Common myeloid progenitor, CD34-positive (primary cell): ENCODE measurements around the gene SEZ6.

Experiments used
- CTCF ChIA-PET: fragments of 350-600 bp; sonication (Branson Sonifier 250); formaldehyde crosslinking; loops from one replicate; lab custom pipeline; 2021; ENCODE audit warnings: antibody characterized with exemption; lab: Charles Lee
- POLR2A ChIA-PET: fragments of 350-600 bp; sonication (Branson Sonifier 250); formaldehyde crosslinking; loops from one replicate; lab custom pipeline; 2021; ENCODE audit warnings: antibody characterized with exemption; lab: Charles Lee
- DNase-seq, 3 donors: peaks; one replicate each; pipeline versions ENCODE4 v3.0.0 to v3.0.0-alpha.2; 2013
- H3K27ac ChIP-seq, 2 experiments: 1 replicate in 1 of 2; 2 replicates in 1 of 2; pipeline ENCODE4 v1.7.0; 2013; ENCODE audit warnings: inconsistent platforms in 2 of 2, low read length in 2 of 2, mild to moderate bottlenecking in 2 of 2, low read depth in 1 of 2, moderate library complexity in 1 of 2; ENCODE audit not compliant: severe bottlenecking in 2 of 2, insufficient read depth in 1 of 2, poor library complexity in 1 of 2
- H3K27me3 ChIP-seq, 5 experiments: replicated peaks in 2 of 5; 1 replicate in 3 of 5; 2 replicates in 2 of 5; pipeline versions ENCODE4 v1.6.1 to v1.7.0; 2013; ENCODE audit warnings: low read length in 4 of 5, mild to moderate bottlenecking in 2 of 5, moderate library complexity in 2 of 5, inconsistent platforms in 1 of 5; ENCODE audit not compliant: insufficient read depth in 5 of 5, control insufficient read depth in 4 of 5
- H3K36me3 ChIP-seq, 4 experiments: 1 replicate in 2 of 4; 2 replicates in 2 of 4; pipeline versions ENCODE4 v1.6.1 to v1.7.0; 2013; ENCODE audit warnings: low read length in 3 of 4, control low read depth in 1 of 4, mild to moderate bottlenecking in 1 of 4; ENCODE audit not compliant: control insufficient read depth in 4 of 4, insufficient read depth in 4 of 4
- H3K4me1 ChIP-seq, 4 experiments: 1 replicate in 3 of 4; 2 replicates in 1 of 4; pipeline versions ENCODE4 v1.6.1 to v1.7.1; 2013; ENCODE audit warnings: low read length in 3 of 4, mild to moderate bottlenecking in 3 of 4, control low read depth in 1 of 4, inconsistent platforms in 1 of 4, moderate library complexity in 1 of 4; ENCODE audit not compliant: control insufficient read depth in 4 of 4, insufficient read depth in 4 of 4; ENCODE audit errors: control extremely low read depth in 1 of 4
- H3K4me3 ChIP-seq, 7 experiments: 1 replicate in 4 of 7; 2 replicates in 3 of 7; pipeline versions ENCODE4 v1.5.1 to v1.7.0; 2013; ENCODE audit warnings: mild to moderate bottlenecking in 7 of 7, low read length in 6 of 7, moderate library complexity in 6 of 7, inconsistent platforms in 2 of 7, low read depth in 2 of 7, control low read depth in 1 of 7; ENCODE audit not compliant: insufficient read depth in 4 of 7, control insufficient read depth in 1 of 7; ENCODE audit errors: extremely low read depth in 1 of 7
- H3K9me3 ChIP-seq, 5 experiments: 1 replicate in 4 of 5; 2 replicates in 1 of 5; pipeline versions ENCODE4 v1.6.1 to v1.7.1; 2013; ENCODE audit warnings: low read length in 4 of 5, mild to moderate bottlenecking in 2 of 5, inconsistent platforms in 1 of 5, low read depth in 1 of 5, moderate library complexity in 1 of 5; ENCODE audit not compliant: control insufficient read depth in 4 of 5, insufficient read depth in 2 of 5; ENCODE audit errors: control extremely low read depth in 1 of 5
- WGBS: methylation state at CpG from one replicate; pipeline ENCODE4 v1.1.5; 2013; ENCODE audit not compliant: insufficient coverage; 5-methylcytosine and 5-hydroxymethylcytosine counted together

Gene SEZ6

DNA sequence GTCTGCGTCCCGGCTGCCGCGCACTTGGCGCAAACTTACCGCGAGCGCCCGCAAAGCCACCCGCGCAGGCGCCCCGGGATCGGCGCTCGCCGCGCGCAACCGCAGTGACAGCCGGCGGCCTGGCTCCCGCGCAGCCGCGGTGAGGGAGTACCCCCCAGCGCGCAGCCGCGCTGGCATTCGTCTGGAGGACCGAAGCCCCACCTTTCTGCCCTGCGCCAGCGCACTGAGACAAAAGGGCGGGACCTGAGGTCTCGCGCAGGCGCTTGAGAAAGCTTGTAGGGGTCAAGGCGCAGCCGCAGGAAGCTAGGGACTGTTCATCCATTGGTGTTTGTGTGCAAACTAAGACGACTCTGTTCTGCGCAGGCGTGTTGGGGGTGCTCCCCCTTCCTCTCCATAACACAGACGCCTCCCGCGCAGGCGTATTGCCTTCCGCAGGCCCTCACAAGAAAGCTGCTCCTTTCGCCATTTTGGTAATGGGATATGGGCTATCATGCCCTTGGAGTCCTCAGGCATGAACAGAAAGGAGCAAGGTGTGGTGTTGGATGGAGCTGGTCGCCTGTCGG is 54.3 kb downstream of the SEZ6 start, which contains the start of gene PHF12:
TSS of gene PHF12 (minus strand) at position 91 of the 563 bp plus-strand sequence. CDS start 558 bp downstream, outside the sequence.
- DNase-seq: peak; percentile 100
- ChIA-PET POLR2A (interaction anchor here (0.8 to 1.6 kb wide), 6 partner anchors 15 to 232 kb away, joined by 3 to 11 read pairs (median 3); partner anchors contain the start of genes FLOT2 and RPL23A), CTCF (interaction anchor here (1.1 to 13.6 kb wide), 7 partner anchors 11 to 186 kb away, joined by 3 to 128 read pairs (median 10); partner anchors contain the start of gene DHRS13)
- Histone ChIP-seq H3K9me3 (no peaks in the 10 kb centered on the region), H3K27me3 (no peaks in the 10 kb centered on the region), H3K27ac (peak within 1 kb of the TSS; percentile 92 to 96), H3K4me3 (peak within 1 kb of the TSS; percentile 84 to 98 (median 92)), H3K36me3 (no peaks in the 10 kb centered on the region), H3K4me1 (peaks cover 17 to 46% (median 38%) of the 10 kb centered on the region in 4 experiments)
- WGBS: 1% methylated on average over 42 of the region's 51 CpGs

DNA sequence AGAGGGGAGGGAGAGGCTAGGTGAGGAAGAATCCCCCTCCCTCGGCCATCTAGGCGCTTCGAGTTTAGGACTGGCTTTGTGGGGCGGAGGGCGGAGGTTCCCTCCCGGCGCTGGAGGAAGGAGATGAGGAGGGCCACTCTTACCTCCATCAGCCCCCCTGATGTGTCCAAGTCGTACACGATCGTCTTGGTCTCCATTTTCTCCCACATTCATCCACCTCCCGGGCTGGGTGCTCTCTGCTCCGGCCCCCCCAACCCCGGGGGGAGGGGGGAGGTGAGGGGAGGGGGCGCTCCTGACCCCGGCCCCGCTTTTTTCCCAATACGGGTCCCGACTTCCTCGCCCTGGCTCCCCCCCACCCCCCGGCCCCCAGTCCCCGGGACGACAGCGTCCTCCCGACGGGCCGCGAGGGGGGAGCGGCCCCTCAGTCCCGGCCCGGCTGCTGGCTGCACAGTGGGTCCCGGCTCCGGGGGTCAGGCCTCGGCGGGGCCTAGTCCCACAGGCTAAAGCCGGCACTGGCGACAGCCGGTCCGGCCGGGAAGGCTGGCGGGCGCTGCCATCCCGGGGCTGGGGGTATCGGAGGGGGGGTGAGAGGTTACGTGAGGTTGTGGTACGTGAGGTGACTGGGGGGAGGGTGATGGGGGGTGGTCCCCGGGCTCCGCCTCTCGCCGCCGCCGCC is 54.9 kb downstream of the SEZ6 start:
- Histone ChIP-seq H3K9me3 (no peaks in the 10 kb centered on the region), H3K4me1 (peaks cover 22 to 51% (median 42%) of the 10 kb centered on the region in 4 experiments), H3K27me3 (no peaks in the 10 kb centered on the region), H3K27ac (peak overlapping the region; percentile 76 to 90), H3K4me3 (peak overlapping the region; percentile 82 to 98 (median 91)), H3K36me3 (no peaks in the 10 kb centered on the region)
- ChIA-PET POLR2A (interaction anchor here (0.7 to 2.8 kb wide), 9 partner anchors 16 to 231 kb away, joined by 3 to 23 read pairs (median 4); partner anchors contain the start of genes FLOT2 and RPL23A), CTCF (interaction anchor here (0.9 to 13.6 kb wide), 9 partner anchors 15 to 224 kb away, joined by 3 to 128 read pairs (median 12); partner anchors contain the start of gene DHRS13)
- no peak for DNase-seq
- WGBS: 0% methylated on average over 12 of the region's 51 CpGs

DNA sequence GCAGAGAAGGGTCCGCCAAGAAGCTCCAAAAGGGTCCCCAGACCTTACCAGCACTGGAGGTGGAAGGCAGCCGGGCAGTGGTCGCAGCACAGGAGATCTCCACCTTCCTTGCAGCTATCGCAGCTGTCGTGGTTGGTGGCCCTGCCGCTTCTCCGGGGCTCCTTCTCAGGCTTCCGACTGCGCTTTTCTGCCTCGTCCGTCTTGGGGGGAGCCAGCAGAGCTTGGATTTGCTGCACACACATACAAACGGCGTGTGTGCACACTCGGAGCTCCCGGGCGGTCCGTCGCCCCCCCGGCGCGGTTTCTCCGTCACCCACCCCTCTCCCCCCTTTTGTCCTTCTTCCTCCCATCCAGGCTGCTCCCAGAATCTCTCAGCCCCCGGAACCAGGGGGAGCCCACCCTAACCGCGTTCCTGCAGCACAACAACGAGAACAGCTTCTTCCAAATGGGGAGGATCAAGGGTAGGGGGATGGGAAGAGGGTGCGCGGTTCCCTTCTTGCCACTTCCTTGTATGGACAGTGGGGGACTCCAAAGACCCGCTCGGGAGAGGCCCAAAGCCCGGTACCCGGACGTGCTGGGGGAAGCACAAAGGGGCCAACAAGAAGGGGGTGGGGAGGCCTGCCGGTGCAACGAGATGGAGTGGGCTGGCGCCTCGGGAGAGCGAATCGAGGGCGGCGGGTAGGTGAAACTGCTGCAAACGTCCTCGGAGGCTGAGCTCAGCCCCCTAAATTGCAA is 55.6 kb downstream of the SEZ6 start:
- ChIA-PET CTCF (interaction anchor here (0.9 to 13.6 kb wide), 9 partner anchors 15 to 223 kb away, joined by 3 to 128 read pairs (median 11); partner anchors contain the start of genes DHRS13 and FLOT2), POLR2A (interaction anchor here (0.6 to 2.8 kb wide), 9 partner anchors 17 to 200 kb away, joined by 3 to 23 read pairs (median 4); partner anchors contain the start of gene DHRS13)
- 0% methylated on average over 29 of the region's 43 CpGs for WGBS
- H3K36me3 ChIP-seq: peaks cover 0 to 5% (median 0%) of the 10 kb centered on the region in 4 experiments
- H3K9me3 ChIP-seq: no peaks in the 10 kb centered on the region
- H3K4me3 ChIP-seq: peak overlapping the region; percentile 82 to 98 (median 91)
- DNase-seq: peak; percentile 48 to 82 (median 76)
- H3K4me1 ChIP-seq: peaks cover 23 to 54% (median 45%) of the 10 kb centered on the region in 4 experiments
- no peaks in the 10 kb centered on the region for H3K27me3 ChIP-seq
- peak overlapping the region; percentile 76 to 90 for H3K27ac ChIP-seq

DNA sequence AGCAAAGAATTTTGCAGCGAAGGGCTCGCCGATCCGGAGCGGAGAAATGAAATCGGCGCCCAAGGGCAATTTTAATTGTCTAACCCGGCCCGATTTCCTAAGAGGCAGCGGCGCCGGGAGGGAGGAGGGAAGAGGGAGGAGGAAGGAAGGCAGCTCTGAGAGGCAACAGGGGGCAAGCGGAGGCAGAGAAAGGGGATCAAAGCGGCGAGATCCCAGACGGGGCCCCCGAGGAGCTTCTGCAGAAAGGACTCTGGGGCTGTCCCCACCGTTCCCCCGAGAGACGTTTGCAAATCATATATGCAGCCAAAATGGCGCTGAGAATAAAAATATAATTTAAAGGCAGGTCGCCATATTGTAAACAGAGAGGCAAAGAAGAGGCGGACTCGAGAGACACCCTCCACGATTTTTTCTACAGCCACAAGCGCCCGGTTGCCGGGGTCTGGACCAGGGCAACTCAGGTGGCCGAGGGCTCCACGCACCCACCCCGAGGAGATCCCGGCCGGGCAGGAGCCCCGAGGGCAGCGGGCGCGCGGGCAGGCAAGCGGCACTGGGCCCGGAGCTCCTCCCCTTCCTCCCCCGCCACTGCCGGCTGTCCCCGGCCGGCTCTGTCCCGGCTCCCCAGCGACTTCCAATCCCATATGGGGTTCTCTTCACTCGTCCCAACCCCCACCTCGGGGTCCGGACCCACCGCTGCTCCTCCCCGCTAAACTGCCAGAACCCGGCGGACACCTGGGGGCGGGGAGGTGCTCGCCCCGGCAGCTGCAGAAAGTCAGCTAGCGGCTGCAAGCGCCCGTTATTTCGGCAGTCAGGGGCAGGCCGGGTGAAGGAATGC is 56.4 kb downstream of the SEZ6 start:
- POLR2A ChIA-PET: interaction anchor here (0.6 to 2.8 kb wide), 8 partner anchors 17 to 199 kb away, joined by 3 to 23 read pairs (median 4); partner anchors contain the start of gene DHRS13
- CTCF ChIA-PET: interaction anchor here (0.6 to 13.6 kb wide), 12 partner anchors 14 to 404 kb away, joined by 3 to 128 read pairs (median 8); partner anchors contain the start of genes DHRS13 and FLOT2
- peak overlapping the region; percentile 82 to 98 (median 91) for H3K4me3 ChIP-seq
- DNase-seq: peak in 2 of 3 donors; percentile 54 to 63
- H3K27me3 ChIP-seq: no peaks in the 10 kb centered on the region
- peaks cover 23 to 56% (median 45%) of the 10 kb centered on the region in 4 experiments for H3K4me1 ChIP-seq
- no peaks in the 10 kb centered on the region for H3K9me3 ChIP-seq
- WGBS: 0% methylated on average over 31 of the region's 61 CpGs
- H3K36me3 ChIP-seq: peaks cover 0 to 11% (median under 1%) of the 10 kb centered on the region in 4 experiments
- peak overlapping the region; percentile 76 to 90 for H3K27ac ChIP-seq

DNA sequence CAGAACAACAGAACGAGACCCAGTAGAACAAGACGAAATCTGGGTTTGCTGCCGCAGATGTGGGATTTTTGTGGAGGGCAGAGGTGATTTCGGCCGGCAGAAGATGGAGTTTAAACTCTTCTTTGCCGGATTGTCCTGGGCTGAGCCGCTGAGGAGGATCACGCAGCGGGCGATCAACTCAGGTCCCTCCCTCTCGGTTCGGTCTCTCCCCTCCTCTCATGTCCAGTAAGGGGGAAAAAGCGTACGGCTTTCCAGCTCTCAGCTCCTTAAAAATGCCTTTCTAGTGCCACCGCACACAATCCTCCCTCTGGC is 57.0 kb downstream of the SEZ6 start:
- Histone ChIP-seq H3K4me1 (peaks cover 23 to 56% (median 45%) of the 10 kb centered on the region in 4 experiments), H3K9me3 (no peaks in the 10 kb centered on the region), H3K4me3 (peak overlapping the region; percentile 82 to 98 (median 91)), H3K27me3 (no peaks in the 10 kb centered on the region), H3K27ac (peak overlapping the region; percentile 76 to 90), H3K36me3 (peaks cover 0 to 16% (median 2%) of the 10 kb centered on the region in 4 experiments)
- POLR2A ChIA-PET: interaction anchor here (0.5 to 2.8 kb wide), 4 partner anchors 8 to 46 kb away, joined by 5 to 23 read pairs (median 7); partner anchors contain the start of gene DHRS13
- WGBS: 0% methylated on average over 12 of the region's 15 CpGs
- no peak for DNase-seq
- CTCF ChIA-PET: interaction anchor here (1.3 to 13.6 kb wide), 7 partner anchors 14 to 222 kb away, joined by 4 to 128 read pairs (median 11); partner anchors contain the start of gene FLOT2
